GM15510 (cell line): ENCODE results near the gene CLDND2.

Experiments used
- POLR2A ChIP-seq: IDR thresholded peaks from 3 replicates; pipeline ENCODE4 v1.6.1; 2011; ENCODE audit warnings: borderline replicate concordance; ENCODE audit not compliant: insufficient read length; ENCODE audit errors: extremely low read depth

The CLDND2 gene

DNA sequence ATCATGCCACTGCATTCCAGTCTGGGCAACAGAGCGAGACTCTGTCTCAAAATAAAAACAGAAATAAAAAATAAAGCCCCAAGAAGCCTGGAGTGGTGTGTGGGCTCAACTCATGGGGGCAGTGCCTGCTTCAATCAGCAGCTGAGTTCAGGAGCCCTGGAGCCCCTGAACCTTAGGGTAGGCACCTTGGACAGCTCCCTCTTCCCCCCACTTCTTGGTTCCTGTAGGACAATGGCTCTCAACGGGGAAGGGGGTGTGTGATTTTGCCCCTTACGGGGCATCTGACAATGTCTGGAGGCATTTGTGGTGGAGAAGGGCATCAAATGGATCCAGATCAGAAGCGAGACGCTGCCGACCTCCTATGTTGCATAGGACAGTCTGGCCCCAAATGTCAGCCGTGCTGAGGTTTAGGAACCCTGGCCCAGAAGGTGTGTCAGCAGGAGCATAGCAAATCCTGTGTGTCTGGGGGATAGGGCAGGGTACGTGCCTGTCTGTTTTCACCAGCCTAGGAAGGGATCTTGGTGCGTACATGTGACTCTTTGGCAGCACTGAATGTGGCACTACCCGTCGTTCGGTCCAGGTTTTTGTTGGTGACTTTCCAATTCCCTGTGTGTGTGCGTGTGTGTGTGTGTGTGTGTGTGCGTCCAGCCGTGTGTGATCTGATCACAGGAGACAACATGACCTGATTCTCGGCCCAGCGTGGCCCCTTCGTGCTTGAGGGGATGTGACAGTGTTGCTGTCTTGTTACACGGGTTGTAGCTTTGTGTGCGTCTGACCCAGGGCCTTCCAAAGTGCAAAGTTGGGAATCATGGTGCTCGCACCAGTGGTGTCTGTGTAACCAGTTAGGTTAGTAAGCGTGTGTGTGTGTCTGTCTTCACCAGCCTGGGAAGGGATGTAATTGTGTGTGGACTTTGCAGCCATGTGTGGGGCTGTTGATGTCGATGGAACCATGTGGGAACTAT lies 49.8 kb downstream of the CLDND2 start:
- no peak for TF ChIP-seq POLR2A

DNA sequence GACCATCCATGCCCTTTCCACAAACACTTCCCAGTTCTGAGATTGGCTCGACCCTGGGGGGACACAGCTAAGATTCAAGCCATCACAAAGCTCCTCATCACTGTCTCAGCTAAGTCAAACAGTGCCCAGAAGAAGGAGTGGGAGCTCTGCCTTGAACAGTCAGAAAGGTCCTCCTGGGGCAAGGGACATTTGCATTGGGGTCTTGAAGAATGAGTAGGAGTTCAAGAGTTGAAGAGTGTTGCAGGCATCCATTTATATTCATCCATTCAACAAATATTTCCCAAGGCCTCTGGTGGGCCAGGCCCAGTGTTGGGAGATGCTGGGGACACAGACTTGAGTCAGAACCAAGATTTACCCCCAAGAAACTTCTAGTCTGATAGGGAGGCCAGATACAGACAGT lies 50.8 kb downstream of the CLDND2 start:
- TF ChIP-seq POLR2A: no peak

DNA sequence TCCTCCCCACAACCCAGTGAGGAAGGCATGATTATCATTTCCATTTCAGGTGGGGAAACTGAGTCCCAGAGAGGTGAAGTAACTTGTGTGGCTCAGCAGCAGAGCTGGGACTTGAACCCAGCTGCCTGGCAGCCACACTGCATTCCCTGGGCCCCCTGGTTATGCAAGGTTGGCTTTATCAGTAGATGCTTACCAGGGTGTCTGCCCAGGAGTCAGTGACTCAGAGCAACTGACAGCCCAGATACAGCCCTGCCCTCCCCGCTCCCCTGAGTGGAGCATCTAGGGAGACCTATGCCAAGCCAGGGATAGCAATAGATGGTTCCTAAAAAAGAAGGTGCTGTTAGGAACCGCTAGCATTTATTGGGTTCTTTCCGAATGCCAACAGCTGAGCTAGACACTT lies 51.4 kb downstream of the CLDND2 start:
- no peak for TF ChIP-seq POLR2A
